Fibroblast of peridontal ligament (primary cell): ENCODE results near the gene SLC7A1.
A peak's percentile ranks its signal among the peaks of the same experiment; 100 is the strongest.

Experiments used
- DNase-seq: peaks from one replicate; pipeline ENCODE4 v3.0.0-alpha.2; 2010; ENCODE audit errors: extremely low read depth

The SLC7A1 gene

GRCh38 chr13:29583073-29583785 is 12.3 kb downstream of the SLC7A1 start:
- peak; percentile 35 for DNase-seq

GRCh38 chr13:29582171-29582570 is 13.3 kb downstream of the SLC7A1 start:
- no peak for DNase-seq

- DNase-seq = no peak
Observed at GRCh38 chr13:29581666-29582065, 13.8 kb downstream of the SLC7A1 start.

GRCh38 chr13:29579094-29579493 is 16.4 kb downstream of the SLC7A1 start:
- no peak for DNase-seq

GRCh38 chr13:29578300-29579085 is 17.0 kb downstream of the SLC7A1 start:
- DNase-seq = no peak

GRCh38 chr13:29577136-29578051 is 18.1 kb downstream of the SLC7A1 start:
- no peak for DNase-seq

- DNase-seq = no peak
Observed at GRCh38 chr13:29576581-29576980, 18.9 kb downstream of the SLC7A1 start.

DNA sequence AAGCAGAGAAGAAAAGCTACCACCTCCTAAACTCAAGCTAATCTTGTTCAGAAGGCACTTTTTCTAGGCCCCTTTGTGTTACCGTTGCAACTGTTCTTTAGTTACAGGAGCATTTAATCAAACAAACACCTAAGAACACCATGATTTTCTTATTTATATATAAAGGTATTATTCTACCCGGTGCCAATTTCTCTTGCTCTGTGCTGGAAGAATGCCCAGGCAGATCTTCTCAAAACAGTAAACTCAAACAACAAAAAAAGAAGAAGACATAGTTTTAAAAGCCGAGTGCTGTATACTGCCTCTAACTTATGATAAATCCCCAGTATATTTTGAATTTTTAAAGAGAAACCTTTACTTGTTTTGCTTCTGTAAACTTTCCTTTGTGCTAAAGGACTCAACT is 20.4 kb downstream of the SLC7A1 start:
- no peak for DNase-seq

GRCh38 chr13:29573190-29573589 is 22.3 kb downstream of the SLC7A1 start:
- DNase-seq = no peak

DNA sequence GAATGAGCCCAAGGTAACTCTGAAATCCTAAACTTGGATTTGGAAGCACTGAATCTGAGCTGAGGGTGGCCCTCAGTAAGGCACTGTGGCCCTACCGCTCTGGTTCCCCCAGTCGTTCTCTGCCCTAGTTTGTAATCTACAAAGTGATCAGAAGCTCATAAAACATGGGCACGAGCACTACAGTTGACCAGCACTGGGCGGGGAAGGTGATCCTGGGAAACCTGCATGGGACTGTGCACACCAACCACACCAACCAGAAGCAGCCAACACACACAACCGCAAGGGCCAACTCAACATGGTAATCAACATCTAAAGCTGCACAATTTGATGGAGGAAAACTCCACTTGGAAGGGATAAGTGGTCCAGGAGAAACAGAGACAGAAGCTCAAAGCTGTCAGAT is 22.9 kb downstream of the SLC7A1 start:
- DNase-seq = no peak

DNA sequence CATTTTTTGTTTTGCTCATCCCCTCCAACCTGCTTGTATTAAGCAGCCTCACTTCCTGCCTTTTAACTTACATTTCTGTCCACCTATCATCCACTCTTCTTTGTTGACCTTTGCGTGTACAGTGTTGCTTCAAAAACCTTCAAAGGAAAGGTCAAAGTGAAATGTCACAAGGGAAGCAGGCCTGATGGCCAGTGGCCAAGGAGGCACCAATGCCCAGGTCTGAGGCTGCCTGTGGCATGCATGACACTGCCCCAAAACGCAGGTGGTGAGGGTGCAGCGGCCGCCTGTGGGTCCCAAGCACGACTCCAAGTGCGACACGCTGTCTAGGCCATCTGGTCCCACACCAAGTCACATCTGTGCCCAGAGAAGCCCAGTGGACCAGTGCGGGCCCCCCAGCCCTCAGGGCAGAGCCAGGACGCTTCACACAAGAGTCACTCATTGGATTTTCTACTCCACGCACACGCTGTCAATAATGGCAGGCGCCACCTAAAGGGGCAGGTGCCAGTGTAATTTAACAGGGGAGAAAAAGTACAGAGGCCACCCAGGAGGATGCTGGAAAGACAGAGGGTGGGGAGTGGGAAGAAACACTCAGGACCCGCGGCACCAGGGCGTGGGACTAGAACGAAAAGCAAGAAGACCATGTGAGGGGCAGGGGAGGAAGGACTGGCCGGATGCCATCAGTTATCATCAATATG is 23.5 kb downstream of the SLC7A1 start:
- no peak for DNase-seq

DNA sequence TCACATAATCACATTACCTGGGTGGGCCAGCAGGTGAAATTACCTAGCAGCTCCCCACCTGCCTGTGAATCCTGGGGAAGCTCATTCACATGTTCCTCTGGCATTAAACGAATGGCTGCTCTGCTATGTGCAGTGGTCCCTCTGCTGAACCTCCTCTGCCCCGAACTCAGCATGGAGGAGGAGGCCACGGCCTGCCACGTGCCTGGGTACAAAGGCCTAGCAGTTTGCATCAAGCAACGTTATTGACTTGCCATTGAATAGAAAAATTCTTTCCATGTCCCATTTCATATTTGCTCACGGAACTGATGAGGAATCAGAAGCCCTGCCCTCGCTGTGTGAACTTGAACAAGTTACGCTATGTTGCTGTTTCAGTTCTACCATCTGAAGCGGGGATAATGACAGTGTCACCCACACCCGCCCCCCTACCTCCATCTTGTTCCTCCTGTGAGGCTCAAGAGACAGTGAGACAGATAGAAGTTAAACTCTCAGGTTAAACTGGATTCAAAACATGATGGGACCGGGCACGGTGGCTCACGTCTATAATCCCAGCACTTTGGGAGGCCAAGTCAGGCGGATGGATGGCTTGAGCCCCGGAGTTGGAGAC is 25.3 kb downstream of the SLC7A1 start:
- no peak for DNase-seq

DNA sequence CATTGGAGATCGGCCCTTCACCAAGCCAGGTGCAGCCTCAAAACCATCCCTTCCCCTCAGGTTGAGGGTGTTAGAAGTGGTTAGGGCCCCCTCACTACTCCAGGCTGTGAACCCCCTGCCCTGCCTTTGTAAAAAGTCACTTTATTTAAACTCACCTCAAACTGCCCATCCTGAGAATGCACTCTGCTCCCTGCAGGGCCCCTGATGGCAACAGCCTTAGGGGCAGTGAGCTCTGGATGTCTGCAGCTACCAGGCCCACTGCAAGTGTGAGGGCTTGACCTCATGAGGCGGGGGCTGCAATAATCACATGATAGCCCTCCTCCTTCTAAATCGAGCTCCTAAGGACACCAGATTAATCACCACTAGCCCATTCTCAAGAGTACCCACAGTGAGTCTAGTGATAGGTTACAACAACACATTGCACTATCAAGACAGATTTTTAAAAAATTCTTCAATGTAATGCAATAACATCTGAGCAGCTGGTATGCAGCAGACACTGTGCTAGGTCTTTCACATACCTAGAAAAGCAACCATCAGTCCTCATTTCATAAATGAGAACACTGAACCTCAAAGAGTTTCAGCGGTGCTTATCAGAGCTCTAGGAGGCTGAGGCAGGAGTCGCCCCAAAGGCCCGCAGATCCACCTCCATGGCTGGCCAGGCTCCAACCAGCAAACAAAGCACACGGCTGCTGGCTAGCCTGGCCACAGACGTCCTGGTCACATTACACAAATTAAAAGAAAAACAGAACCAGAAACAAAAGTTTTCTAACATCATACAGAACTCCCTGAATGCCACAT is 26.0 kb downstream of the SLC7A1 start:
- no peak for DNase-seq

- no peak for DNase-seq
Observed at GRCh38 chr13:29568731-29569130, 26.8 kb downstream of the SLC7A1 start.

DNA sequence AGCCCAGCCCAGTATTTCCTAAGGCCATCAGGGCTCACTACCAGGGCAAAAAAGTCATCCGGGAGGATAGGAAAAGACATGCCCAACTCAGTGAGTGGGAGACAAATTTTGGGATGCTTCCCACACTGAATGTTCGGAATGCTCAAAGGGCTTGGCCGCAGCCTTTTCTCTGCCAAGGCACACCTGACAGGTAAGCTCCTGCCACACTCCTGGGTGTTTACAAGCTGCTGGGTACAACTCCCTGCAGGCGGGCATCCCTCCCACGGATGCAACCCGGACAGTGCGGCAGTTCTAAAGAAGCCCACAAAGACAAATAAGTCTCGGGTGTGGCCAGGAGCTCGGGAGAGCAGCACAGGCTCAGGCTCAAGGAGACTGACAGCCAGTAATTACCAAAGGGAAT is 28.1 kb downstream of the SLC7A1 start:
- DNase-seq = no peak

- no peak for DNase-seq
Observed at GRCh38 chr13:29566206-29566605, 29.3 kb downstream of the SLC7A1 start.

- peak; percentile 23 for DNase-seq
Observed at GRCh38 chr13:29564818-29565217, 30.7 kb downstream of the SLC7A1 start.

GRCh38 chr13:29564373-29564772 is 31.1 kb downstream of the SLC7A1 start:
- no peak for DNase-seq

GRCh38 chr13:29563941-29564340 is 31.5 kb downstream of the SLC7A1 start:
- DNase-seq = no peak

GRCh38 chr13:29562786-29563438 is 32.6 kb downstream of the SLC7A1 start:
- DNase-seq = no peak
